NB4 (cell line): Measurements from ENCODE around the gene STAP2.

Experiments
- CTCF ChIP-seq: IDR thresholded peaks from one replicate; pipeline ENCODE4 v1.5.1; 2012; ENCODE audit warnings: low read depth, low read length
- MAX ChIP-seq: IDR thresholded peaks from 2 replicates; pipeline ENCODE4 v1.6.1; 2011; ENCODE audit warnings: low read depth, low read length
- MYC ChIP-seq: IDR thresholded peaks from 2 replicates; pipeline ENCODE4 v1.6.1; 2011; ENCODE audit warnings: low read depth, low read length
- POLR2A ChIP-seq: IDR thresholded peaks from 2 replicates; pipeline ENCODE4 v1.6.1; 2011; ENCODE audit warnings: mild to moderate bottlenecking; ENCODE audit not compliant: insufficient read length; ENCODE audit errors: extremely low read depth

GRCh38 chr19:4328243-4328990 lies 10.2 kb downstream of the STAP2 start:
- TF ChIP-seq CTCF: no peak
- peak; percentile 94 for TF ChIP-seq MYC
- TF ChIP-seq POLR2A: peak; percentile 80
- peak; percentile 81 for TF ChIP-seq MAX
